Mucosa of rectum (tissue), 2 donors: ENCODE results near the gene EGFL6.
"Not testable (repeated sequence)": the region's sequence is repeated elsewhere in the genome, so short reads cannot be mapped to it uniquely, and the experiment has no call there.

Experiments used
- H3K27ac ChIP-seq, 2 donors: one replicate each; pipeline ENCODE4 v1.7.0; 2013; ENCODE audit warnings: inconsistent platforms in 2 of 2, low read depth in 2 of 2, low read length in 2 of 2
- H3K27me3 ChIP-seq, 2 donors: one replicate each; pipeline ENCODE4 v1.7.0; 2013; ENCODE audit warnings: low read length in 2 of 2; ENCODE audit not compliant: control insufficient read depth in 2 of 2, insufficient read depth in 2 of 2
- H3K36me3 ChIP-seq, 2 donors: one replicate each; pipeline ENCODE4 v1.7.0; 2013; ENCODE audit warnings: low read length in 2 of 2; ENCODE audit not compliant: control insufficient read depth in 2 of 2, insufficient read depth in 2 of 2
- H3K4me1 ChIP-seq, 2 donors: one replicate each; pipeline ENCODE4 v1.7.0; 2013; ENCODE audit warnings: low read length in 2 of 2, mild to moderate bottlenecking in 1 of 2; ENCODE audit not compliant: control insufficient read depth in 2 of 2, insufficient read depth in 2 of 2
- H3K4me3 ChIP-seq, 2 donors: one replicate each; pipeline ENCODE4 v1.7.0; 2013; ENCODE audit warnings: low read length in 2 of 2
- H3K9ac ChIP-seq, 2 donors: one replicate each; pipeline ENCODE4 v1.7.0; 2013; ENCODE audit warnings: low read length in 2 of 2, low read depth in 1 of 2, mild to moderate bottlenecking in 1 of 2
- H3K9me3 ChIP-seq, 2 donors: one replicate each; pipeline ENCODE4 v1.7.0; 2013; ENCODE audit warnings: low read length in 2 of 2; ENCODE audit not compliant: control insufficient read depth in 2 of 2
- donor health status: healthy.
- donor health status: Normal muscosa, but diverticular disease.

EGFL6 gene

DNA sequence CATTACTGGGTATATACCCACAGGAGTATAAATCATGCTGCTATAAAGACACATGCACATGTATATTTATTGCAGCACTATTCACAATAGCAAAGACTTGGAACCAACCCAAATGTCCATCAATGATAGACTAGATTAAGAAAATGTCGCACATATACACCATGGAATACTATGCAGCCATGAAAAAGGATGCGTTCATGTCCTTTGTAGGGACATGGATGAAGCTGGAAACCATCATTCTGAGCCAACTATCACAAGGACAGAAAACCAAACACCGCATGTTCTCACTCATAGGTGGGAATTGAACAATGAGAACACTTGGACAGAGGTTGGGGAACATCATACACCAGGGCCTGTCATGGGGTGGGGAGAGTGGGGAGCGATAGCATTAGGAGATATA is 110.3 kb downstream of the EGFL6 start:
- H3K27ac ChIP-seq, H3K27me3 ChIP-seq, H3K4me3 ChIP-seq, H3K36me3 ChIP-seq, H3K4me1 ChIP-seq, H3K9ac ChIP-seq, H3K9me3 ChIP-seq: not testable (repeated sequence)

DNA sequence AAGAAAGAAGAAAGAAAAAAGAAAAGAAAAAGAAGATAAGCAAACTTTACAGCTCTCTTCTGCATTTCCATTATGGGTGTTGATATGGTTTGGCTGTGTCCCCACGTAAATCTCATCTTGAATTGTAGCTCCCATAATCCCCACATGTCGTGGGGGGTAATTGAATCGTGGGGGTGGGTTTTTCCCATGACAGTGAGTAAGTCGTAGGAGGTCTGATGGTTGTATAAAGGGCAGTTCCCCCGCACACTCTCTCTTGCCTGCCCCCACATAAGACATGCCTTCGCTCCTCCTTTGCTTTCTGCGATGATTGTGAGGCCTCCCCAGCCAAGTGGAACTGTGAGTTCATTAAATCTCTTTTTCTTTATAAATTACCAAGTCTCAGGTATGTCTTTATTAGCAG is 112.2 kb downstream of the EGFL6 start:
- Histone ChIP-seq H3K27ac (no peak overlapping the region), H3K9ac (no peak overlapping the region), H3K36me3 (no peaks in the 10 kb centered on the region), H3K4me1 (no peaks in the 10 kb centered on the region), H3K4me3 (no peak overlapping the region), H3K27me3 (peaks cover 0 to 3% of the 10 kb centered on the region in 2 donors), H3K9me3 (no peaks in the 10 kb centered on the region)
